HG03457 (cell line): ENCODE data around the gene SLC9B2.

Experiments used
- ATAC-seq: cut with Tn5 transposase; IDR thresholded peaks from one replicate; pipeline ENCODE4 v1.9.1; 2021; ENCODE audit warnings: moderate number of reproducible peaks; ENCODE audit not compliant: unreplicated experiment

SLC9B2 gene

GRCh38 chr4:103079621-103080020 lies 3.1 kb upstream of the SLC9B2 start:
- no peak for ATAC-seq

- peak; percentile 50 for ATAC-seq
Measured at GRCh38 chr4:103075894-103076746, 441 bp downstream of the SLC9B2 start.

DNA sequence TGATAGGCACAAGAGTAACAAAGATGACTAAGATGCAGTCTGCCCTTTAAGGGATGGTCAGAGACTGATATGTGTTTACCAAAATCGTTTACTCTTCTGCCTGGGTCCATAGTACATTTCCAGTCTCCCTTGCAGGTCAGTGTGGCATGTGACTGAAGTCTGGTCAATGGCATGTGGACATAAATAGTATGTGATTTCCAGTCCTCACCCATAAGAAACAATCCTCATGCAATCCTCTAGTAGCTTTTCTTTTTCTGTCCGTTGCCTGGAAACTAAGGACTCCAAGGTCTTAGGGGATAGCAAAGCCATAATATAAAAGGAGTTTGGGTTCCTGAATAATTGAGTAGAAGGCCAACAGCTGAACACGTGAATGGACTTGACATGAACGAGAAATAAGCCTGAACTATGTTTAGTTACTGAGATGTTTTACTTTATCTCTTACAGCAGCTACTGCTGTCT lies 1.1 kb downstream of the SLC9B2 start:
- no peak for ATAC-seq

DNA sequence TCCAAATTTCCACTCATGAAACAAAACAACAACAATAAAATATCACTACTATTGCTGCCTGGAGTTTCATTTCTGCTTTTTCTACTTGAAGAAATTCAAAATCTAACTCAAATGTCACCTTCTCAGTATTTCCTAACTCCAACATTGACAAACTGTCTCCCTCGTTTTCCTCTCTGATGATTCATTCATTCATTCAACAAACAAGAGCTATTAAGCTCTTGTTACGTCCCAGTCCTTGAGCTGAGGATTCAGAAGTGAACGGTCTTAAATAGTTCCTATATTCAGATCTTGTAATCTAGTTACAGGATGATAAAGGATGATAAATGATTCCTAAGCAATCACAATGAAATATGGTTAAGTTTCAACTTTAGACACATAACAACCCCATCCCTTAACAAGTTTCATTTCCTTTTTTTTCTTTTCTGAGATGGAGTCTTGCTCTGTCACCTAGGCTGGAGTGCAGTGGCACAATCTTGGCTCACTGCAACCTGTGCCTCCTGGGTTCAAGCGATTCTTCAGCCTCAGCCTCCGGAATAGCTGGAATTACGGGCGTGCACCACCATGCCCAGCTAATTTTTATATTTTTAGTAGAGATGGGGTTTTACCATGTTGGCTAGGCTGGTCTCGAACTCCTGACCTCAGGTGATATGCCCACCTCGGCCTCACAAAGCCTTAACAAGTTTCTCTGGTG lies 1.7 kb downstream of the SLC9B2 start:
- peak; percentile 38 for ATAC-seq

- no peak for ATAC-seq
Measured at GRCh38 chr4:103073792-103074438, 2.6 kb downstream of the SLC9B2 start.

DNA sequence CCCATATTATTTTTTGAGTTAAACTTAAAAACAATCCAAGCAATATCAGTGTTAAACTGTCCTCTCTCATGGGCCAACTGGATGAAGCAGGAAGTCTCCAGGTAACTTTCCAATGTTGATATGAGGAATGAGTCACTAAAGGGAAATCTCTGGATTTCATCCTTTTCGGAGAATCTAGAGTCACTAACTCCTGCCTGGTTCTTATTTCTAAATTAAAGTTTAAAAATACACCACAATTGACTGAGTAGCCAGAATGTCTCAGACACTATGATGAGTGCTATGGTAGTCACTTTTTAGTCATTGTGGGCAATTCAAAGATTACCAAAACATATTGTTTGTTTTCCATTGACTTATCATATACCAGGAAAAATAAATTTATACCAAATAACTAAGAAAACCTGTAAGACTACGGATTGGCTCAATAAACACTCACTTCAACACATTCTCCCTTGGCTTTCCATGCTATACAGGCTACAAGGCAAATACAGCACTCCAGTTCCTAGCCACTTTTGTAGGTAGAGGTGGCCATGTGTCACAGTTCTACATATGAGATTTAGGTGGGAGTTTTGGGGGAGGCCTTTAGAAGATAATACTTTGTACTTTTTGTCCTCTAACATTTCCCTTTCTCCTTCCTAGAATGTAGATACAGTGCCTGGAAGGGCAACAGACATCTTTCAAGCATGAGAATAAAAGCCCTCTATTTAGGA lies 8.6 kb downstream of the SLC9B2 start:
- ATAC-seq = no peak

DNA sequence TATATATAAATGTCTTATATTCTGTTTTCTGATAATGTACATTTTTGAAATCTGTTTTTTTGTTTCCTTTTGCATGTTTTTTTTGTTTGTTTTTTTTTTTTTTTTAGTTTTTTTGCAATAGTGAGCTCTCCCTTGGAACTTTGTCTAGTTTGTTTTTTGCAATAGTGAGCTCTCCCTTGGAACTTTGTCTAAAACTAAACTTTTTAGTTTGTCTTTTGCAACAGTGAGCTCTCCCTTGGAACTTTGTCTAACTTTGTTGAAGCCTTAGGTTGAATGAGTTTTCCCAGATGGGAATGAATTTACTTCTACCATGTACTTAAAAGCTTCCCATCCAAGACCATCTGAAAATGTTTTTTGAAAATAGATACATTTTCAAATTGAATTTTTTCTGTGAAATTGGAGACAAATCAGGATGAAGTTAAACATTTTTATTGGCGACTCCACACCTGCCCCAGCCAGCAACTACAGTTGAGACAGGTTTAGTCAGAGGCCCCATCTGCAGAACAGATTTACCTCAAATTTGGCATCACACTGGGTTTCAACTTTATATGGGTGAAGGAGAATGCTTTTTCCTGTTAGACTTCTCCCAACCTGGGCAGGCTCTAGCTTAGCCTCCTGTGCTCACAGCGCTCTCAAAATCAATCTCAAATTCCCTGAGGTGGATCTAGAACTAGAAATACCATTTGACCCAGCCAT lies 16.0 kb downstream of the SLC9B2 start:
- no peak for ATAC-seq

- ATAC-seq = no peak
Measured at GRCh38 chr4:103054030-103054429, 22.5 kb downstream of the SLC9B2 start.

- ATAC-seq = no peak
Measured at GRCh38 chr4:103052779-103053178, 23.8 kb downstream of the SLC9B2 start.

DNA sequence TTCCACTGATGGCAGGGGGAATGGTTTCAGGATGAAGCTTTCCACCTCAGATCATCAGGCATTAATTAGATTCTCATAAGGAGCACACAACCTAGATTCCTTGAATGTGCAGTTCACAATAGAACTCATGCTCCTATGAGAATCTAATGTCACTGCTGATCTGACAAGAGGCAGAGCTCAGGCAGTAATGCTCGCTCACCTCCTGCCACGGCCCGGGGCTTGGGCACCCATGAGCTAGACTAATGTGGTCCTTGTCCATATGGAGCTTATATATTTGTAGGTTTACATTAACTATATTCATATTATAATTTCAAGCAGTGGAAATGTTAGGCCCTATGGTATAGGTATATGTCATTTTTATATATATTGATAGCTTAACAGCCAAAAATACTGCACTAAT lies 24.4 kb downstream of the SLC9B2 start:
- no peak for ATAC-seq

- no peak for ATAC-seq
Measured at GRCh38 chr4:103050736-103051436, 25.7 kb downstream of the SLC9B2 start.

DNA sequence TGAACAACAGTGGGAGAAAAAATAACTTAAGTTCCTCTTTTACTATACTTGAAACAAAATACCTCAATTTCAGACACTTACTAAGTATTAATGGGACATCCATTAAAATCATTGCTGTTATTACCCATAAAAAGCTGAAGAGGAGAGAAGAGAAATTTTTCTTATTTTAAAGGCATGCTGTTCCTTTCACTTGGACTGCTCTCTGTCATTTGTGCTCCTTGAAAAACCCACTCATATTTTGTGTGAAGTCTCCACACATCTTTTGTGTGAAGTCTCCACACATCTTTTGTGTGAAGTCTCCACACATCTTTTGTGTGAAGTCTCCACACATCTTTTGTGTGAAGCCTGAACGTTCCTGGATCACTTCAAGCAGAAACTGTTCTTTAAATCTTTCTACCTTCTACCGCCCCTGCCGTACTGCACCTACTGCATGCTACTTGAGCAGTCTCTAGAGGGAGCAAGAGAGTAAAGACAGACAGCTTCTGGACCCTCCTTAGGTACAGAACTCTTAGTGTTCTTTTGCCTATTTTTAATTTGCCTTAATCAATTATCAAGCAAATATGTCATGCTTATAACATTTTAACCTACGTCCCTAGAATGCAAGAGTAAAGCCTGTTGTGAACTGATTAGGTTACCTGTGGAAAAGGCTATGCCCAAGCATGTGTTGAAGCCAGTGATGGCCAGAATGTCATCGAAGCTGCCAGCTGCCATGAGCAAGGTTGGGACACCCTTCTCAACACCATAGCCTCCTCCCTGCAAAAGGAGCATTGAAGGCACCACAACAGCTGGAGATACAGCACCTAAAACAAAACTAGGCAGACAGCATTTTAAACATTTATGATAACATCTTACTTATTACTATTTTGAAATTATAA lies 29.9 kb downstream of the SLC9B2 start:
- peak; percentile 95 for ATAC-seq

DNA sequence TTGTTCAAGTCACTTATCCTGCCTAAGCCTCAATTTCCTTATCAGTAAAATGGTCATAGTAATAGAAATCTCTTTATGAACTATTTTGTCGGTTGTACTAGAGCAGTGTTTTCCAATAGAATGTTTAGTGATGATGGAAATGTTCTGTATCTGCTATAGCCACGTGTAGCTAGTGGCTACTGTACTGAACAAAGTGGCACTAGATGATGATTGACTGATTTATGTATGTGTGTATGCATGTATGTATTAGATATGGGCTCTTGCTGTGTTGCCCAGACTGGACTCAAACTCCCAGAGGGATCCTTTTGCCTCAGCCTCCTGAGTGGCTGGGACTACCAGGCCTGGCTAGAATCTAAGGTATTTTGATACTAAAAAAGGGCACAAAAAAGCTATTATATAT lies 32.4 kb downstream of the SLC9B2 start:
- ATAC-seq = no peak

- ATAC-seq = no peak
Measured at GRCh38 chr4:103036169-103036568, 40.4 kb downstream of the SLC9B2 start.

DNA sequence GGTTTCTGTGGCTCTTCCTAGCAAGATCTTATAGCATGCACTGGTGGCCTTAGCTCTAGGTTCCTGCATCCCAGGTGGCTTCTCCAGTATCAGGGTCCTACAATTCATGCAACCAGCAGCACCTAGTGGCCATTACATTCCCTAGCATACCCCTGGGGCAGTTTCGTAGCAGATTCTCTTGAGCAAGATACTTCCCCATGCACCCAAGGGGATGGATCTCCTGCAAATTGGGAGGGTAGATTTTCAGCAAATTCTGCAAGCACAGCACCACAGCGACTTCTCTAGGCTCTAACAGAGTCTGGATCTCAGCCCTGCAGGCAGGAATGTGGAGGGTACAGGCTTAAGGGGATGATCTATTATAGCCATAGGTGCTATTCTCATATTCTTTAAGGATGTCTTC lies 44.0 kb downstream of the SLC9B2 start:
- no peak for ATAC-seq

DNA sequence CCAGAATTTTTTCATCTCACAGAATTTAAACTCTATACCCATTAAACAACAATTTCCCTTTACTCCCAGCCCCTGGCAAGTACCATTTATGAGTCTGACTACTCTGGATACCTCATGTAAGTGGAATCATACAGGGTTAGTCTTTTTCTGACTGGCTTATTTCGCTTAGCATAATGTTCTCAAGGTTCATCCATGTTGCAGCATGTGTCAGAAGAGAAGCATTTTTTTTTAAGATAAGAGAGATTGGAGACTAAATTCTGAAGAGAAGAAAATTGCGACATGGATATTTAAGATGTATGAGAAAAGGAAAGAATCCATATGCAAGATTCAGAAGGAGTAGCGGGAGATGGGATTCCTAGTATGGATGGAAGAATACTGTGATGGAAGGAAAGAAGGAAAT lies 45.8 kb downstream of the SLC9B2 start:
- no peak for ATAC-seq

DNA sequence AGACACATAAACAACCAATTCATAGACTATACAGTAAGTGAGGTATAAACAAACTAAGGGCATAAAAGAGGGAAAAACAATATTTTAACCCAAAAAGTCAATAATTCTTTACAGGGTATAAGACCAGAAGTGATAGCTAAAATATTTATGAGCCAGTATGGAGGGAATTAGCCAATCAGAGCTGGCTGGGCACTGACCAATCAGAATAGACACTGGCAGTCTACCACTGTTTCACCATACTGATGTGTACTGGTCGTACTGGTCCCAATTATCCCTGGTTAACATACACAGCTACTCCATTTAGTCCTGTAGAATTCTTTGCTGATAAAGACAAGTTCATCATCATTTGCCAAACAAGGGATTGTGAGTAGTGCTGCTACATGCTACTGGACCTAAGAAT lies 47.3 kb downstream of the SLC9B2 start:
- ATAC-seq = no peak

DNA sequence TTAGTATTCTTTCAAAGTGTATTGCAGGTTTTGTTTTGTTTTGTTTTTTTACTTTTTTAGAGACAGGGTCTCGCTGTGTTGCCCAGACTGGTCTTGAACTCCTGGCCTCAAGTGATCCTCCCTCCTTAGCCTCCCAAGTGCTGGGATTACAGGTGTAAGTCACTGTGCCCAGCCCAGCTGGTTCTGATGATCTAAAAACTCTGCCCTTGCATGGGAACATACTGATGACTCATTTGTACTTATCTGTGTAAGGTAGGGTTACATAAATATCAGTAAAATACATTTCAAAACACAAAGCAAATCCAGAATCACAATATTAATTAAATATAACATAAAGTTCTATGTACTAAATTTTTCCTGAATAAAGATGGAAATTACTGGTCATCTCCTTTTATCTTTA lies 49.7 kb downstream of the SLC9B2 start:
- no peak for ATAC-seq

DNA sequence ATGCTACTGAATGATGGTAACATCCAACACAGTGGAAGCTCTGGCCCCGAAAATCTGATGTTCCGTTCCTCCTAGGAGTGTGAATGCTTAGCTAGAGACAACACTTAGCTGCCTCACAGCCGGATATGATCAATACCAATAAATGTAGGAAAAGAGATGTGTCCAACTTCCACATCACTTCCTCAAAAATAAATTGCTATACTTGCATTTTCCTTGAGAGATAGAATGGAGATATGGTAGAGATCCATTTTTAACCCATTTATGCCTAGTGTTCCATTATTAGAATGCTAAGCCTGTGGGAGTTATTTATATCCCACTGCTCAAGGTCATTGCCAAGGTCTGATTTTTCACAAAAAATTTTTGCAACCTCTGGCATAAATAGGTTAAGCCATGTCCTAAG lies 51.6 kb downstream of the SLC9B2 start:
- no peak for ATAC-seq
